ENCODE data around the gene FZD8. TPM values are rescaled to one million over a fixed set of nuclear protein-coding genes. Genes with fewer than 3 reads are reported as not detected.

FZD8 gene
- total RNA-seq, 5 donors from 2014 or later (not counting 1 experiment from before 2014, with no cell fraction given): 0.63 to 1.8 (median 1.2) TPM

GRCh38 chr10:35598379-35598778 is 43.7 kb downstream of the FZD8 start:
- H3K27ac Mint-ChIP-seq: no peak overlapping the region
- POLR2A ChIA-PET: no interaction called here
- Histone ChIP-seq H3K27me3 (replicated peaks in 1 of 2; ENCODE audit: control insufficient read depth in 2 of 2, extremely low read depth in 1 of 2, insufficient read depth in 2 of 2, low read length in 1 of 2) (peaks cover 0 to 22% of the 10 kb centered on the region in 2 experiments), H3K27ac (ENCODE audit: low read length) (no peak overlapping the region), H3K9me3 (no peaks in the 10 kb centered on the region), H3K36me3 (ENCODE audit: control insufficient read depth in 2 of 2, extremely low read depth in 1 of 2, insufficient read depth in 1 of 2, low read length in 1 of 2) (no peaks in the 10 kb centered on the region), H3K4me1 (ENCODE audit: control insufficient read depth in 1 of 2, extremely low read depth in 1 of 2, insufficient read depth in 2 of 2, low read length in 2 of 2) (no peaks in the 10 kb centered on the region), H3K4me3 (ENCODE audit: control insufficient read depth in 1 of 2, extremely low read depth in 1 of 2, low read length in 1 of 2) (no peak overlapping the region)
- CTCF ChIA-PET: no interaction called here
- no peak overlapping the region for H3K4me3 Mint-ChIP-seq
- H3K27me3 Mint-ChIP-seq: peaks cover 13 to 19% of the 10 kb centered on the region in 2 donors
- no peaks in the 10 kb centered on the region for H3K36me3 Mint-ChIP-seq
- H3K9me3 Mint-ChIP-seq: peaks cover 0 to 9% (median 8%) of the 10 kb centered on the region in 3 donors
- 26% methylated on average over 3 of the region's 6 CpGs for WGBS (ENCODE audit: insufficient coverage)
- no peaks in the 10 kb centered on the region for H3K4me1 Mint-ChIP-seq
- DNase-seq: no peak
- ATAC-seq (replicated peaks in 1 of 4): no peak

GRCh38 chr10:35595106-35595505 is 47.0 kb downstream of the FZD8 start:
- ChIA-PET CTCF (interaction anchor here in 1 of 2 donors (0.7 kb wide), 1 partner anchor 1085 kb away, joined by 4 read pairs; no protein-coding TSS in a partner anchor), POLR2A (no interaction called here)
- no peak for DNase-seq
- Histone ChIP-seq H3K4me3 (ENCODE audit: control insufficient read depth in 1 of 2, extremely low read depth in 1 of 2, low read length in 1 of 2) (no peak overlapping the region), H3K4me1 (ENCODE audit: control insufficient read depth in 1 of 2, extremely low read depth in 1 of 2, insufficient read depth in 2 of 2, low read length in 2 of 2) (no peaks in the 10 kb centered on the region), H3K27ac (ENCODE audit: low read length) (no peak overlapping the region), H3K36me3 (ENCODE audit: control insufficient read depth in 2 of 2, extremely low read depth in 1 of 2, insufficient read depth in 1 of 2, low read length in 1 of 2) (no peaks in the 10 kb centered on the region), H3K9me3 (no peaks in the 10 kb centered on the region), H3K27me3 (replicated peaks in 1 of 2; ENCODE audit: control insufficient read depth in 2 of 2, extremely low read depth in 1 of 2, insufficient read depth in 2 of 2, low read length in 1 of 2) (peaks cover 0 to 14% of the 10 kb centered on the region in 2 experiments)
- Mint-ChIP-seq H3K27me3 (peaks cover 15 to 24% of the 10 kb centered on the region in 2 donors), H3K4me1 (no peaks in the 10 kb centered on the region), H3K27ac (no peak overlapping the region), H3K4me3 (no peak overlapping the region), H3K9me3 (peaks cover 4 to 17% (median 16%) of the 10 kb centered on the region in 3 donors), H3K36me3 (peaks cover 3% of the 10 kb centered on the region)
- no peak for ATAC-seq (replicated peaks in 1 of 4)
- WGBS (ENCODE audit: insufficient coverage): 65% methylated on average over 2 of the region's 3 CpGs

DNA sequence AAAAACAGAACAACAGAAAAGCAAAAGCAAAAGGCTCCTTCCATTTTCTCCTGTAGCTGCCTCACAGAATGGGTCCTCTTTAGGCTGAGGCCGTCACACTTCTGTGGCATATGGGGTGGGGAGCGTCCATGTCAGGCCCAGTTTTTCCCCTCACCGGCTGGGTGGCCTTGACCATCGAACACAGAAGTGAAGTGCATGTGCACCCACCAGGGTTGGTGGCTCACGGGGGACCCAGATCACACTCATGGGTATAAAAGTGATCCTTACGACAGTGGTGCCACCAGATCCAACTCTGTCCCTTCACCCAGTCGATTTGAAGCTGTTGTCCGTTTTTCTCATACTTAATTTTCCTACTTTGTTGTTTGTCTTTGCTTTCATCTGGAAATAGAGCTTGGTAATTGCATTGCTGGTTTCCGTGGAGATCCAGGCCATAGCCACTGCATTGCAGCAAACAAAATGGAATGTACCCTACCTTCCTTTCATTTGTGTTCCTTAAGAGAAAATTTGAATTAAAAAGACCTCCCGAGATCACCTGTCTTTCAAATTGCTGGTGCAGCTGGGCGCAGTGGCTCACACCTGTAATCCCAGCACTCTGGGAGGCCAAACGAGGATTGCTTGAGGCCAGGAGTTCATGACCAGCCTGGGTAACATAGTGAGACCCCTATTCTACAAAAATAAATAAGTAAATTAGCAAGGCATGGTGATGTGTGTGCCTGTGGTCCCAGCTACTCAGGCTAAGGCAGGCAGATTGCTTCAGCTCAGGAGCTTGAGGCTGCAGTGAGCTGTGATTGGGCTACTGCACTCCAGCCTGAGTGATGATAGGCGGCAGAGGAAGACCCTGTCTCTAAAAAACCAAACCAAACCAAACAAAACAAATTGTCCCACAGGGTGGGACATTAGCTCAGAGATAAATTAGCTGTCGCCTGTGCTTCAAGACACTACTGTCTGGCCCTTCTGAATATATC is 47.7 kb downstream of the FZD8 start:
- peaks cover 13 to 24% of the 10 kb centered on the region in 2 donors for H3K27me3 Mint-ChIP-seq

GRCh38 chr10:35592441-35592840 is 49.7 kb downstream of the FZD8 start:
- CTCF ChIA-PET: no interaction called here

More for the DNA sequence above, 47.7 kb downstream of the FZD8 start:
- Mint-ChIP-seq H3K9me3 (peaks cover 4 to 17% (median 16%) of the 10 kb centered on the region in 3 donors), H3K36me3 (peaks cover 3% of the 10 kb centered on the region), H3K4me1 (no peaks in the 10 kb centered on the region), H3K4me3 (no peak overlapping the region), H3K27ac (no peak overlapping the region)
- 83% methylated on average over 5 of the region's 14 CpGs for WGBS (ENCODE audit: insufficient coverage)
- no peak overlapping the region for H3K4me3 ChIP-seq (ENCODE audit: control insufficient read depth in 1 of 2, extremely low read depth in 1 of 2, low read length in 1 of 2)
- H3K27ac ChIP-seq (ENCODE audit: low read length): no peak overlapping the region
- no peaks in the 10 kb centered on the region for H3K36me3 ChIP-seq (ENCODE audit: control insufficient read depth in 2 of 2, extremely low read depth in 1 of 2, insufficient read depth in 1 of 2, low read length in 1 of 2)
- H3K9me3 ChIP-seq: no peaks in the 10 kb centered on the region
- no peak for DNase-seq
- CTCF ChIA-PET: no interaction called here
- no peaks in the 10 kb centered on the region for H3K4me1 ChIP-seq (ENCODE audit: control insufficient read depth in 1 of 2, extremely low read depth in 1 of 2, insufficient read depth in 2 of 2, low read length in 2 of 2)
- peaks cover 0 to 12% of the 10 kb centered on the region in 2 experiments for H3K27me3 ChIP-seq (replicated peaks in 1 of 2; ENCODE audit: control insufficient read depth in 2 of 2, extremely low read depth in 1 of 2, insufficient read depth in 2 of 2, low read length in 1 of 2)
- no peak for ATAC-seq (replicated peaks in 1 of 4)
- POLR2A ChIA-PET: no interaction called here

GRCh38 chr10:35588836-35589235 is 53.3 kb downstream of the FZD8 start:
- Histone ChIP-seq H3K27ac (ENCODE audit: low read length) (no peak overlapping the region), H3K4me3 (ENCODE audit: control insufficient read depth in 1 of 2, extremely low read depth in 1 of 2, low read length in 1 of 2) (no peak overlapping the region), H3K9me3 (no peaks in the 10 kb centered on the region), H3K4me1 (ENCODE audit: control insufficient read depth in 1 of 2, extremely low read depth in 1 of 2, insufficient read depth in 2 of 2, low read length in 2 of 2) (peaks cover 0 to 13% of the 10 kb centered on the region in 2 experiments), H3K36me3 (ENCODE audit: control insufficient read depth in 2 of 2, extremely low read depth in 1 of 2, insufficient read depth in 1 of 2, low read length in 1 of 2) (no peaks in the 10 kb centered on the region), H3K27me3 (replicated peaks in 1 of 2; ENCODE audit: control insufficient read depth in 2 of 2, extremely low read depth in 1 of 2, insufficient read depth in 2 of 2, low read length in 1 of 2) (peaks cover 0 to 27% of the 10 kb centered on the region in 2 experiments)
- H3K27me3 Mint-ChIP-seq: peaks cover 22 to 23% of the 10 kb centered on the region in 2 donors
- H3K4me1 Mint-ChIP-seq: peaks cover 0 to 2% (median 0%) of the 10 kb centered on the region in 3 donors
- H3K27ac Mint-ChIP-seq: no peak overlapping the region
- POLR2A ChIA-PET: no interaction called here
- CTCF ChIA-PET: no interaction called here
- DNase-seq (no peak), ATAC-seq (replicated peaks in 1 of 4) (no peak)
- peaks cover 3% of the 10 kb centered on the region for H3K36me3 Mint-ChIP-seq
- H3K4me3 Mint-ChIP-seq: no peak overlapping the region
- peaks cover 4 to 17% (median 16%) of the 10 kb centered on the region in 3 donors for H3K9me3 Mint-ChIP-seq

More at GRCh38 chr10:35592441-35592840, 49.7 kb downstream of the FZD8 start:
- peaks cover 3% of the 10 kb centered on the region for H3K36me3 Mint-ChIP-seq
- no peaks in the 10 kb centered on the region for H3K9me3 ChIP-seq
- ATAC-seq (replicated peaks in 1 of 4) (no peak), DNase-seq (no peak)
- no peak overlapping the region for H3K27ac Mint-ChIP-seq
- no peak overlapping the region for H3K4me3 ChIP-seq (ENCODE audit: control insufficient read depth in 1 of 2, extremely low read depth in 1 of 2, low read length in 1 of 2)
- no peak overlapping the region for H3K27ac ChIP-seq (ENCODE audit: low read length)
- WGBS (ENCODE audit: insufficient coverage): no CpG with 5 or more reads among the region's 4 CpGs
- no peaks in the 10 kb centered on the region for H3K36me3 ChIP-seq (ENCODE audit: control insufficient read depth in 2 of 2, extremely low read depth in 1 of 2, insufficient read depth in 1 of 2, low read length in 1 of 2)
- no peak overlapping the region for H3K4me3 Mint-ChIP-seq
- POLR2A ChIA-PET: no interaction called here
- peaks cover 22 to 23% of the 10 kb centered on the region in 2 donors for H3K27me3 Mint-ChIP-seq
- no peaks in the 10 kb centered on the region for H3K4me1 Mint-ChIP-seq
- peaks cover 4 to 17% (median 16%) of the 10 kb centered on the region in 3 donors for H3K9me3 Mint-ChIP-seq
- peaks cover 0 to 16% of the 10 kb centered on the region in 2 experiments for H3K27me3 ChIP-seq (replicated peaks in 1 of 2; ENCODE audit: control insufficient read depth in 2 of 2, extremely low read depth in 1 of 2, insufficient read depth in 2 of 2, low read length in 1 of 2)
- no peaks in the 10 kb centered on the region for H3K4me1 ChIP-seq (ENCODE audit: control insufficient read depth in 1 of 2, extremely low read depth in 1 of 2, insufficient read depth in 2 of 2, low read length in 2 of 2)

All from T-cell (primary cell).